Mammary epithelial cell (primary cell): ENCODE results near the gene PHF13.

ENCODE experiments used
- CTCF ChIP-seq, 2 donors: IDR thresholded peaks in 1 of 2; conservative IDR thresholded peaks in 1 of 2; 2 replicates each; pipeline ENCODE4 v1.5.1; 2011 to 2012; ENCODE audit warnings: inconsistent platforms in 2 of 2, low read length in 2 of 2, mild to moderate bottlenecking in 2 of 2, control low read depth in 1 of 2, low read depth in 1 of 2; ENCODE audit not compliant: insufficient read depth in 1 of 2; ENCODE audit errors: extremely low read depth in 1 of 2
- EZH2 ChIP-seq: IDR thresholded peaks from 2 replicates; pipeline ENCODE4 v1.6.1; 2012; ENCODE audit warnings: low read length, inconsistent platforms, borderline replicate concordance

DNA sequence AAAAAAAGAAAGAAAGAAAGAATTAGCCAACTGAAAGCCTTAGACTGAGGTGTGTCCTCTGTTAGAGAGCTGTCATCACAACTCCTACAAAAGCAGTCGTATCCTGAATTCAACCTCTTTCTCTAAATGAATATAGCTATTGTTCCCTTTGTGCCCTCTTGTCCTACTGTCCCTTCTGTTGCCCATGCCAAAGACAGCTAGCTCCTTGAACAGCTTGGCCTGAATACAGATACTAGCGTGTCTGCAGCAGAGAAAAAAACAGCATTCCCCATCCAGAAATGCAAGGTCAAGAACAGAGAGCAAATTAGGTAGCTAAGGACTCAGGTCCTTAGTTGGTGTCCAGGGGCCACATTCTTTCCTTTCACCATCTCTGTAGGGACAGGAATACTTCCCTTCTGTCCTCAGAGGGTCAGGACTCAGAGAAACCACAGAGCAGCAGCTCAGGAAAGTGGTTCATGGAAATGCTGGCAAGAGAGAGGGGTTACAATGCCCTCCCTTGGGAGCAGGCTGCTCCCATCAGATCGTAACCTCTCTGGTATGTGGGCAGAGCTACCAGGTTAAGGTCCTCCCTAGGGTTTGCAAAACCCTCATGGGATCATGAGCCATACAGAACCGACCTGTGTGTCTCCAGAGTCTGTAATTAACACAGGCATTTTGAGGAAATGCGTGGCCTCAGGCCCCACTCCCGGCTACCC is 35.6 kb upstream of the PHF13 start:
- TF ChIP-seq CTCF (conservative IDR thresholded peaks at IDR 0.05 in 1 of 2, IDR thresholded peaks at IDR 0.05 in 1 of 2; ENCODE audit: extremely low read depth in 1 of 2, insufficient read depth in 1 of 2, low read depth in 1 of 2, low read length in 2 of 2): no peak
- TF ChIP-seq EZH2: no peak
